Measurements from ENCODE around the gene YTHDF2. TPM values are rescaled to one million over a fixed set of nuclear protein-coding genes. Genes with fewer than 3 reads are reported as not detected.

YTHDF2 gene
- total RNA-seq, 1 experiment from 2014 or later = 97.3 TPM

GRCh38 chr1:28800324-28800723, 63.6 kb downstream of the YTHDF2 start:
- in situ Hi-C loops (cut with HindIII; ENCODE audit: low pct_unique_long_range_greater_than_20kb, low sequenced_read_pairs) (no loop called here), intact Hi-C loops (cut with micrococcal nuclease; ENCODE audit: unreplicated experiment) (no loop called here)
- H3K4me3 ChIP-seq (ENCODE audit: low read depth in 2 of 2, low read length in 2 of 2) = no peak overlapping the region
- no peaks in the 10 kb centered on the region for H3K36me3 ChIP-seq (ENCODE audit: control insufficient read depth, insufficient read depth, low read length)
- ATAC-seq (no peak), DNase-seq (ENCODE audit: low read depth, low spot score) (no peak)
- H3K27me3 ChIP-seq (ENCODE audit: control insufficient read depth, insufficient read depth, low read length) = no peaks in the 10 kb centered on the region
- POLR2A ChIA-PET = no interaction called here
- H3K4me1 ChIP-seq (ENCODE audit: control insufficient read depth, insufficient read depth, low read length) = peaks cover 3% of the 10 kb centered on the region
- CTCF ChIA-PET = no interaction called here
- TF ChIP-seq CTCF (IDR thresholded peaks at IDR 0.05) (no peak), POLR2AphosphoS5 (IDR thresholded peaks at IDR 0.05; ENCODE audit: low read depth, low read length) (no peak), TCF7L2 (IDR thresholded peaks at IDR 0.05; ENCODE audit: low read depth, low read length) (no peak), SIN3A (IDR thresholded peaks at IDR 0.05; ENCODE audit: borderline replicate concordance, insufficient read depth, low read depth, low read length) (no peak)
- TF ChIP-seq, protein P1, sequence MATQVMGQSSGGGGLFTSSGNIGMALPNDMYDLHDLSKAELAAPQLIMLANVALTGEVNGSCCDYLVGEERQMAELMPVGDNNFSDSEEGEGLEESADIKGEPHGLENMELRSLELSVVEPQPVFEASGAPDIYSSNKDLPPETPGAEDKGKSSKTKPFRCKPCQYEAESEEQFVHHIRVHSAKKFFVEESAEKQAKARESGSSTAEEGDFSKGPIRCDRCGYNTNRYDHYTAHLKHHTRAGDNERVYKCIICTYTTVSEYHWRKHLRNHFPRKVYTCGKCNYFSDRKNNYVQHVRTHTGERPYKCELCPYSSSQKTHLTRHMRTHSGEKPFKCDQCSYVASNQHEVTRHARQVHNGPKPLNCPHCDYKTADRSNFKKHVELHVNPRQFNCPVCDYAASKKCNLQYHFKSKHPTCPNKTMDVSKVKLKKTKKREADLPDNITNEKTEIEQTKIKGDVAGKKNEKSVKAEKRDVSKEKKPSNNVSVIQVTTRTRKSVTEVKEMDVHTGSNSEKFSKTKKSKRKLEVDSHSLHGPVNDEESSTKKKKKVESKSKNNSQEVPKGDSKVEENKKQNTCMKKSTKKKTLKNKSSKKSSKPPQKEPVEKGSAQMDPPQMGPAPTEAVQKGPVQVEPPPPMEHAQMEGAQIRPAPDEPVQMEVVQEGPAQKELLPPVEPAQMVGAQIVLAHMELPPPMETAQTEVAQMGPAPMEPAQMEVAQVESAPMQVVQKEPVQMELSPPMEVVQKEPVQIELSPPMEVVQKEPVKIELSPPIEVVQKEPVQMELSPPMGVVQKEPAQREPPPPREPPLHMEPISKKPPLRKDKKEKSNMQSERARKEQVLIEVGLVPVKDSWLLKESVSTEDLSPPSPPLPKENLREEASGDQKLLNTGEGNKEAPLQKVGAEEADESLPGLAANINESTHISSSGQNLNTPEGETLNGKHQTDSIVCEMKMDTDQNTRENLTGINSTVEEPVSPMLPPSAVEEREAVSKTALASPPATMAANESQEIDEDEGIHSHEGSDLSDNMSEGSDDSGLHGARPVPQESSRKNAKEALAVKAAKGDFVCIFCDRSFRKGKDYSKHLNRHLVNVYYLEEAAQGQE (IDR thresholded peaks at IDR 0.05; ENCODE audit: insufficient read depth in 1 of 2, low read depth in 2 of 2, low read length in 1 of 2) = no peak
- no TSS peak for BruUV-seq (replicated peaks)
- no peak overlapping the region for H3K27ac ChIP-seq (ENCODE audit: low read length)
- no peaks in the 10 kb centered on the region for H3K9me3 ChIP-seq (ENCODE audit: control insufficient read depth, insufficient read depth, low read depth, low read length)

GRCh38 chr1:28801461-28801860, 64.7 kb downstream of the YTHDF2 start:
- H3K36me3 ChIP-seq (ENCODE audit: control insufficient read depth, insufficient read depth, low read length) = no peaks in the 10 kb centered on the region
- H3K4me3 ChIP-seq (ENCODE audit: low read depth in 2 of 2, low read length in 2 of 2) = no peak overlapping the region
- POLR2A ChIA-PET = no interaction called here
- TF ChIP-seq SIN3A (IDR thresholded peaks at IDR 0.05; ENCODE audit: borderline replicate concordance, insufficient read depth, low read depth, low read length) (no peak), CTCF (IDR thresholded peaks at IDR 0.05) (no peak), POLR2AphosphoS5 (IDR thresholded peaks at IDR 0.05; ENCODE audit: low read depth, low read length) (no peak), TCF7L2 (IDR thresholded peaks at IDR 0.05; ENCODE audit: low read depth, low read length) (no peak)
- TF ChIP-seq, protein P1 (IDR thresholded peaks at IDR 0.05; ENCODE audit: insufficient read depth in 1 of 2, low read depth in 2 of 2, low read length in 1 of 2) = no peak
- no TSS peak for BruUV-seq (replicated peaks)
- H3K27ac ChIP-seq (ENCODE audit: low read length) = no peak overlapping the region
- no peaks in the 10 kb centered on the region for H3K9me3 ChIP-seq (ENCODE audit: control insufficient read depth, insufficient read depth, low read depth, low read length)
- intact Hi-C loops (cut with micrococcal nuclease; ENCODE audit: unreplicated experiment) = no loop called here
- no peaks in the 10 kb centered on the region for H3K27me3 ChIP-seq (ENCODE audit: control insufficient read depth, insufficient read depth, low read length)
- DNase-seq (ENCODE audit: low read depth, low spot score) (no peak), ATAC-seq (no peak)
- in situ Hi-C loops (cut with HindIII; ENCODE audit: low pct_unique_long_range_greater_than_20kb, low sequenced_read_pairs) = no loop called here
- H3K4me1 ChIP-seq (ENCODE audit: control insufficient read depth, insufficient read depth, low read length) = peaks cover under 1% of the 10 kb centered on the region
- CTCF ChIA-PET = interaction anchor here (0.8 kb wide), 1 partner anchor 18 kb away, joined by 3 read pairs; no protein-coding TSS in a partner anchor

All from Panc1 (cell line).